ENCODE measurements around the gene MORN3.

- TF ChIP-seq EZH2 (IDR thresholded peaks at IDR 0.05; ENCODE audit: insufficient read depth, poor library complexity, severe bottlenecking), result no peak
- TF ChIP-seq EZH2phosphoT487 (IDR thresholded peaks at IDR 0.05; ENCODE audit: insufficient read depth, low read depth), result no peak
These were observed 8.9 kb upstream of the MORN3 start for GRCh38 chr12:121678305-121678704.

All from GM23248 (cell line).